Activated CD4-positive, alpha-beta T cell treated with anti-CD3 and anti-CD28 coated beads, Interleukin-2, amount 10 ng/mL, durations not matched to agents 7 days and 5 days (primary cell): ENCODE data around the gene ZNF77. TPM values are rescaled to one million over a fixed set of nuclear protein-coding genes. Genes with fewer than 3 reads are reported as not detected.
A peak's percentile ranks its signal among the peaks of the same experiment; 100 is the strongest.
"Not testable (repeated sequence)": the region's sequence is repeated elsewhere in the genome, so short reads cannot be mapped to it uniquely, and the experiment has no call there.

Source experiments
- CTCF ChIA-PET: fragments of 350-600 bp; sonication (Branson Sonifier 250); formaldehyde crosslinking; loops from one replicate; lab custom pipeline; 2021; ENCODE audit warnings: antibody characterized with exemption; lab: Charles Lee
- POLR2A ChIA-PET: fragments of 350-600 bp; sonication (Branson Sonifier 250); formaldehyde crosslinking; loops from one replicate; lab custom pipeline; 2021; ENCODE audit warnings: antibody characterized with exemption; lab: Charles Lee
- DNase-seq: peaks from one replicate; pipeline ENCODE4 v3.0.0-alpha.2; 2020
- H3K27ac Mint-ChIP-seq: one replicate; pipeline ENCODE4 v1.8.0; 2021; ENCODE audit warnings: mild to moderate bottlenecking, moderate library complexity, mixed read lengths
- H3K27me3 Mint-ChIP-seq: one replicate; pipeline ENCODE4 v1.8.0; 2021; ENCODE audit warnings: mixed read lengths
- H3K36me3 Mint-ChIP-seq: one replicate; pipeline ENCODE4 v1.8.0; 2021; ENCODE audit warnings: low read depth, mixed read lengths
- H3K4me1 Mint-ChIP-seq: one replicate; pipeline ENCODE4 v1.8.0; 2021; ENCODE audit warnings: mixed read lengths
- H3K4me3 Mint-ChIP-seq: one replicate; pipeline ENCODE4 v1.8.0; 2021; ENCODE audit warnings: mild to moderate bottlenecking, moderate library complexity, mixed read lengths
- H3K9me3 Mint-ChIP-seq: one replicate; pipeline ENCODE4 v1.8.0; 2021; ENCODE audit warnings: mixed read lengths
- total RNA-seq, 2 experiments: library from RNA; stranded (reverse); gene quantifications; one replicate each; pipeline ENCODE4 v1.2.3, GENCODE V29; 2021

The ZNF77 gene
- total RNA-seq, 2 experiments from 2014 or later, result 4.6 to 5.6 TPM

DNA sequence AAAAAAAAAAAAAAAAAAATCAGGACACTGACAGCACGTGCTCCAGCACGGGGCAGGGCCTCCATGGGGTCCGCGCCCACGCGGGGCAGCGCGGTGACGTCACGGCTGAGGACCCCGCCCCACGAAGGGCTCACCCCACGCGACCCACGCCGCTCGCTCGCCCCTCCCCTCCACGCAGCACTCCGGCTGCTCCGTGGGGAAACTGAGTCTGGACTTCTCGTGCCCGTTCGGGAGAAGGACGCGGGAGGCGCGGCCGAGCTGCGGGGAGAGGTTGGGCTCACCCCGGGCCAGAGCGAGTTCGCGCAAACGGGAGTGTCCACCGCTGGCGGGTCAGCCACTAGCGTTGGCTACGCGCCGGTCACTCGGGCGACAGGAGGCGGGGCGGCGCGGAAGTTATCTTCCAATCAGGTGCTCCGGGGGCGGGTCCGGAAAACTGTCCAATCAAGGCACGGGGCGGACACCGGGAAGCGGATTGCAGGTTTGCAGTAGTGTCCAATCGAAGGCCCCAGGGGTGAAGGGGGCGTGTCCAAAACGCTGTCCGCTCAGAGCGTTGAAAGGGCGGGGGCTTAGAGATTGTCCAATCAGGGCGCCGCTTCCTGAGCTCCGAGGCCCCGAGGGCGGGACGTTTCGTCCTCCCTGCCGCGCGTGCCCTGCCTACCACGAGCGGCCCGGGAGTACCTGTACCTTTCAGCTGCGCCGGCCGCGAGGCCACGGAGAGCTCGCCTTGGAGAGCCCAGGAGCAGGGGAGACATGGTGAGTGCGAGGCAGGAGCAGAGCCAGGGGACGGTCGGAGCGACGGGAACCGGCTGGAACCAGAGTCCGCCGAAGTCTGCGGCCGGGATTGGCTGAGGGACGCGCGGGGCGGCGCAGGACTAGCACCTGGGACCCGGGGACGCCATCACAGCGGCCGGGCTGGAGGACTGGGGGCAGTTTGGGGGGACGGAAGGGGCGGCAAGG lies 44.2 kb downstream of the ZNF77 start, which contains the start of gene ZNF57:
TSS of gene ZNF57 (plus strand) at position 633 of the 957 bp plus-strand sequence. CDS start at position 751, 118 bp downstream.
- H3K36me3 Mint-ChIP-seq, result peaks cover 4% of the 10 kb centered on the region
- H3K27ac Mint-ChIP-seq, result peak within 1 kb of the TSS; percentile 98
- peaks cover 22% of the 10 kb centered on the region for H3K4me1 Mint-ChIP-seq
- H3K27me3 Mint-ChIP-seq, result no peaks in the 10 kb centered on the region
- ChIA-PET CTCF (interaction anchor here (0.6 to 1.7 kb wide), 7 partner anchors 13 to 1258 kb away, joined by 3 to 6 read pairs (median 5); partner anchors contain the start of gene ZNF555), POLR2A (interaction anchor here (0.6 kb wide), 1 partner anchor 24 kb away, joined by 4 read pairs; no protein-coding TSS in a partner anchor)
- DNase-seq, result peak; percentile 100
- H3K9me3 Mint-ChIP-seq, result peaks cover 17% of the 10 kb centered on the region
- H3K4me3 Mint-ChIP-seq, result peak within 1 kb of the TSS; percentile 100

- no peak overlapping the region for H3K27ac Mint-ChIP-seq
- no peak overlapping the region for H3K4me3 Mint-ChIP-seq
- POLR2A ChIA-PET, result no interaction called here
- no peaks in the 10 kb centered on the region for H3K27me3 Mint-ChIP-seq
- H3K9me3 Mint-ChIP-seq, result peaks cover 20% of the 10 kb centered on the region
- peaks cover 4% of the 10 kb centered on the region for H3K36me3 Mint-ChIP-seq
- no peak for DNase-seq
- H3K4me1 Mint-ChIP-seq, result peaks cover 8% of the 10 kb centered on the region
- CTCF ChIA-PET, result no interaction called here
Measured at GRCh38 chr19:2896694-2897093, 48.1 kb downstream of the ZNF77 start.

DNA sequence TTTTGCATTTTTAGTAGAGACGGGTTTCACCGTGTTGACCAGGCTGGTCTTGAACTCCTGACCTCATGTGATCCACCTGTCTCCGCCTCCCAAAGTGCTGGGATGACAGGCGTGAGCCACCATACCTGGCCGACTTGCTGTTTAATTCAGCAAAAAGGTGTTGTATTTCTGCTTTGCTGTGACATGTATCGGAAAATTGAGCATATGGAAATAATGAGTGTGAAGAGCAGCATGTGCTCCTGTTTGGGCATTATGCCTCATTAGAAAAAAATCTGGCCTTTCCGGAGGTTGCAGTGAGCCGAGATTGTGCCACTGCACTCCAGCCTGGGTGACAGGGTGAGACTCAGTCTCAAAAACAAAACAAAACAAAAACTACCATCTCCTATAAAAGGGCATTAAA lies 54.2 kb downstream of the ZNF77 start:
- H3K4me3 Mint-ChIP-seq, DNase-seq, CTCF ChIA-PET, H3K27ac Mint-ChIP-seq, H3K27me3 Mint-ChIP-seq, POLR2A ChIA-PET, H3K9me3 Mint-ChIP-seq, H3K4me1 Mint-ChIP-seq, H3K36me3 Mint-ChIP-seq: not testable (repeated sequence)

DNA sequence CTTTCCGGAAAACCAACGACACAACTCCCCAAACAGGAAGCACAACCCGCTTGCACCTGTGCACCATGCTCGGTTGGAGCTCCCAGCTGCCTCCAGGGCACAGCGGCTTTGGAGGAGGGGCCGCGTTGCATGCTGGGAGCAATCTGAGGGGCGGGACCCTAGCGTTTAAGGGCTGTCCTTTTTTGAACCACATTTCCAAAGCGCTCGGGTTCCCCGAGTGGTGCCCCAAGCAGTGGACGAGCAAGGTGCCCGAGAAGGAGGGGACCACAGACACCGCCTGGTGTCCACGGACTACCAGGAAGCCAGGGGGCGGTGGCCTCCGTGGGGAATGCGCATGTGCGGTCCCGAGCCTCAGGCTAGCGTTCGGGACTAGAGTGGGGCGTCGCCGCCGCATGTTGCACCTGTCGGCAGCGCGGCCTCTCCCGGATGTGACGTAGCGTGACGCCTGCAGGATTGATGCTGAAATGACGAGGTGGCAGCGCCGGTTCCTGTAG lies 56.0 kb downstream of the ZNF77 start:
- POLR2A ChIA-PET, result no interaction called here
- Mint-ChIP-seq H3K27ac (peak overlapping the region; percentile 41), H3K4me3 (no peak overlapping the region), H3K27me3 (no peaks in the 10 kb centered on the region), H3K4me1 (peaks cover 7% of the 10 kb centered on the region), H3K36me3 (no peaks in the 10 kb centered on the region), H3K9me3 (peaks cover 2% of the 10 kb centered on the region)
- DNase-seq, result peak; percentile 33
- CTCF ChIA-PET, result interaction anchor here (0.6 to 1.6 kb wide), 3 partner anchors 19 to 383 kb away, joined by 3 read pairs; no protein-coding TSS in a partner anchor

GRCh38 chr19:2887391-2887914 lies 57.3 kb downstream of the ZNF77 start:
- DNase-seq, result no peak
- Mint-ChIP-seq H3K27me3 (no peaks in the 10 kb centered on the region), H3K27ac (no peak overlapping the region), H3K4me1 (peaks cover 7% of the 10 kb centered on the region), H3K4me3 (no peak overlapping the region), H3K9me3 (peaks cover 7% of the 10 kb centered on the region), H3K36me3 (no peaks in the 10 kb centered on the region)
- POLR2A ChIA-PET, result no interaction called here
- CTCF ChIA-PET, result interaction anchor here (0.6 to 1.6 kb wide), 5 partner anchors 13 to 63 kb away, joined by 3 to 6 read pairs (median 3); partner anchors contain the start of gene ZNF57

DNA sequence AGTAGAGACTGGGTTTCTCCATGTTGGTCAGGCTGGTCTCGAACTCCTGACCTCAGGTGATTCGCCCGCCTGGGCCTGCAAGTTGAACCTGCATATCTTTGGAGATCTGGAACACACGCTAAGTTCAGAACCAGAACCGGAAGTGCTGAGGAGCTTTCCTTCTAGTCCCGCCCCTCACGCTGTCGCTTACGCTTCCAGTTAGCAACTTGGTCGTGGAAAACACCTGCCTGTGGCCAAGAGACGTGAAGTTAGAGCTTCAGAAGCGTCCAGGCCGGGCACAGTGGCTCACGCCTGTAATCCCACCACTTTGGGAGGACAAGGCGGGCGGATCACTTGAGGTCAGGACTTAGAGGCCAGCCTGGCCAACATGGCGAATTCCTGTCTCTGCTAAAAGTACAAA lies 59.0 kb downstream of the ZNF77 start:
- ChIA-PET POLR2A (no interaction called here), CTCF (no interaction called here)
- Mint-ChIP-seq H3K36me3 (no peaks in the 10 kb centered on the region), H3K4me1 (peaks cover 7% of the 10 kb centered on the region), H3K9me3 (peaks cover 7% of the 10 kb centered on the region), H3K4me3 (no peak overlapping the region), H3K27ac (no peak overlapping the region), H3K27me3 (no peaks in the 10 kb centered on the region)
- no peak for DNase-seq

DNA sequence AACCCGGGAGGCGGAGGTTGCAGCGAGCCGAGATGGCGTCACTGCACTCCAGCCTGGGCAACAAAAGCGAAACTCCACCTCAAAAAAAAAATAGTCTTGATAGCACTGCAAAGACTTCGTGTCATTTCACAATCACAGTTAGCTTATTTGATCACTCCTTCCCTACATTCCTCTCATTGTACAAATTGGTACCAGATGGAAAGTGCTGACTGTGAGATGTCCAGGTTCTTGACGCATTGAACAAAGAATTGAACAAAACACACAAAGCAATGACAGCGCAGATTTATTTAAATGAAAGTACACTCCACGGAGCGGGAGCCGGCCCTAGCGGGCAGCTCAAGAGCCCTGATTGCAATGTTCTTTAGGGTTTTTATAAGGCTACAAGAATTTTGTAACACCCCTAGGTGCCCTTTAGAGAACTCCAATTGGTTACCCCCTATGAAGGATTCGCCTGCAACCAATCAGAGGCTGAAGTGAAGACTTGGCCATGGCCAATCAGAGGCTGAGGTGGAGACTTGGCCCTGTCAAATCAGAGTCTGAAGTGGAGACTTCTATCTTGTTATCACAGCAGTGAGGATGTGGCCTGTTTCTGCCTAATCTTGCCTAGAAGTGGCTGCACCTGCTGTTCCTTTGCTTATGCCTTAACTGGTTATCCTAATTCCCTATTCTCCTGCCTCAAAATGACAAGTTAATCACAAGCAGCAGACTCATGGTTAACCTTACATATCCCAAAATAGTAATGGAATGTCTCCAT lies 60.9 kb downstream of the ZNF77 start:
- DNase-seq, result no peak
- H3K27me3 Mint-ChIP-seq, result no peaks in the 10 kb centered on the region
- peaks cover 7% of the 10 kb centered on the region for H3K4me1 Mint-ChIP-seq
- peaks cover 10% of the 10 kb centered on the region for H3K9me3 Mint-ChIP-seq
- no peaks in the 10 kb centered on the region for H3K36me3 Mint-ChIP-seq
- POLR2A ChIA-PET, result no interaction called here
- no peak overlapping the region for H3K27ac Mint-ChIP-seq
- CTCF ChIA-PET, result no interaction called here
- H3K4me3 Mint-ChIP-seq, result no peak overlapping the region

Other genes with a start within 250 kb of the ZNF77 start
- 1 to 10 TPM; 1.1 to 1.2 TPM for gene GNG7, start 242.3 kb downstream of the ZNF77 start, total RNA-seq
- gene DIRAS1, start 223.6 kb downstream of the ZNF77 start, total RNA-seq, result not detected
- 10 to 100 TPM; 31.5 to 37.5 TPM for gene SLC39A3, start 205.0 kb downstream of the ZNF77 start, total RNA-seq
- gene SGTA, start 161.7 kb downstream of the ZNF77 start, total RNA-seq, result 10 to 100 TPM; 46.6 to 46.9 TPM
- 10 to 100 TPM; 84.2 to 97.1 TPM for gene THOP1, start 159.5 kb downstream of the ZNF77 start, total RNA-seq
- gene ZNF554, start 125.1 kb downstream of the ZNF77 start, total RNA-seq, result 1 to 10 TPM; 4.1 to 4.6 TPM
- gene ZNF555, start 103.5 kb downstream of the ZNF77 start, total RNA-seq, result 1 to 10 TPM; 2.2 to 3.2 TPM
- gene ZNF556, start 77.6 kb downstream of the ZNF77 start, total RNA-seq, result not detected
- gene ZNF57, start 44.0 kb downstream of the ZNF77 start, total RNA-seq, result 1 to 10 TPM; 4.4 to 4.9 TPM
- gene TLE6, start 32.6 kb upstream of the ZNF77 start, total RNA-seq, result 1 to 10 TPM; 1.2 to 1.6 TPM
- under 1 TPM; 0.99 to 1.00 TPM for gene TLE2, start 84.3 kb upstream of the ZNF77 start, total RNA-seq
- 100 to 1,000 TPM; 837 to 960 TPM for gene TLE5, start 117.5 kb upstream of the ZNF77 start, total RNA-seq
- gene GNA11, start 149.4 kb upstream of the ZNF77 start, total RNA-seq, result under 1 TPM; 0.79 to 0.87 TPM
- 10 to 100 TPM; 22.8 to 23.6 TPM for gene GNA15, start 191.1 kb upstream of the ZNF77 start, total RNA-seq
- gene S1PR4, start 233.8 kb upstream of the ZNF77 start, total RNA-seq, result 100 to 1,000 TPM; 162 to 209 TPM
- gene NCLN, start 241.0 kb upstream of the ZNF77 start, total RNA-seq, result 10 to 100 TPM; 52.1 to 56.0 TPM